Choroid plexus epithelial cell (primary cell): ENCODE results near the gene ATPAF1.

ENCODE experiments used
- DNase-seq: peaks from one replicate; pipeline ENCODE4 v3.0.0-alpha.2; 2010; ENCODE audit warnings: low read depth
- H3K4me3 ChIP-seq: 2 replicates; pipeline ENCODE4 v1.5.1; 2011; ENCODE audit warnings: low read depth, mild to moderate bottlenecking, control low read depth, low read length, moderate library complexity
- CTCF ChIP-seq: conservative IDR thresholded peaks from 2 replicates; pipeline ENCODE4 v1.5.1; 2011; ENCODE audit warnings: low read depth, mild to moderate bottlenecking, control low read depth, inconsistent platforms, low read length, moderate library complexity

Gene ATPAF1

DNA sequence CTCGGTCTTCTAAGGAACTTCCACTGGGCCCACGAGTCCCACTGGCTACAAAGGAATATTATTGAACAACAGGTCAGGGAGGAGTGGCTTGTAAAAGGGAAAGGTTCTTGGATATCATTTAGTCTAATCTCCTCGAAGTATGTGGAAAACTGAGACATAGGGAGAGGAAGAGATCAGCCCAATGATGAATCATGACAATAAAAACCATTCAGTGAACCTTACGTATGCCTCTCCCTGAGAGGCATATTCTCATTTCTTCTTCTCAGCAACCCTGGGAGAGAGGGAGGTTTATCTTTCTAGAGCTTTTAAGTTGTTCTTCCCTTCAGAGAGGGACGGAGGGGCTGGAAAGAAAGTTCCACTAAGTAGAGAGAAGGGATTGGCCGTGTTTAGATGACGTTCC lies 46.2 kb downstream of the ATPAF1 start:
- no peak overlapping the region for H3K4me3 ChIP-seq
- TF ChIP-seq CTCF: no peak
- no peak for DNase-seq

DNA sequence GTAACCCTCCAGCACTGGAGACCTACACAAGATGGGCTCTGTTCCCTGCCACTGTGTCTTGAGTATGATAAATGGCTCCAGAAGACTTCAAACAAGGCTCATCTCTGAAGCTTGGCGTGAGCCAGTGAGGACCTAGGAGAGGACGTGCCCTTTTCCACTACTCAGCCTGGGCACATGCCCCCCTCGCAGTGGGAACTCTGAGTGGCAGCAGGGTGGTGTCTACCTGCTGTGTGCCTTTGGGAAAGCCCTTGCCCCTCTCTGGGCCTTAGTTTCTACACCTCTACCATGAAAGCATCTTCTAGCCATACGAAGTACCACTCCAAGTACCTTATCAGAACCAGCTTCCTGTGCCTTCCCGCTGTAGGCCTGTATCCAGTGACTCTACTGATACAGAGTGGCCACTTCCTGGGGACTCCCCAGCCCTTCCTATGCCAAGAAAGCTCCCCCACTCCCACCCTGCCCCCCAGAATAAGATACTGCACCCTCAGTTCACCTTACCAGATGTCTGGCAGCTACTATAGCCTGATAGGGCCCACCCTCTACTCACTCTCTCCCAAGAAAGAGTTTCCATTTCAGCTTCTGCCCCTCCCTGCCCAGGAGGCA lies 48.4 kb downstream of the ATPAF1 start:
- no peak for TF ChIP-seq CTCF
- H3K4me3 ChIP-seq: no peak overlapping the region
- DNase-seq: no peak

DNA sequence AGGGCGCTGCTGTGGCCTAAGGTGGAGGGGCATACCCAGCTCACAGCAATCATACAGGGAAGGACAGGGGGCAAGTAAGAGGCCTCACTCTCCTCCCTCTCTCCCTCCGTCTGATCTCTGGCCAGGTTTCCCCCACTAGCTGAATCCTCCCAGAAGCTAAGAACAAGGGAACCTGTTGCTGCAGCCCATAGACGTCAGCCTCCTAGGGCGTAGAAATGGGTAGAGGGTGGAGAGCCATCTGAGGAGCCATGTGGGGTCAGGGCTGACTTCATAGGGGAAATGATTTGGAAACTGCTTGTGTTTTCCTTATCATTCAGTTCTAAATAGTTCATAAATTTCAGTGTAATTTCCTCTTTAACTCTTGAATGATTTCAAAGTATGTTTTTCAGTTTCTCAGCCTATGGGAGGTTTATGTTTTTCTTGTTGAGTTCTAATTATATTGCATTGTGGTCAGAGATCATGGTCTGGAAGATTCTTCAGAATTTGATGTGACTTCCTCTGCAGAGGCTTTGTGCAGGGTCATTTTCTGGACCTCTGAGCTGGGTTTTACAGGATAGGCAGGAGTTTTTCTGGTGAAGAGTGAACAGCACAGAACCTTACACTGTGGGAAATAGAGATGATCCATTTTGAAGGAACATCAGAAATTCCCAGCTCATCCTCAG lies 49.3 kb downstream of the ATPAF1 start:
- H3K4me3 ChIP-seq: no peak overlapping the region
- DNase-seq: no peak
- no peak for TF ChIP-seq CTCF

DNA sequence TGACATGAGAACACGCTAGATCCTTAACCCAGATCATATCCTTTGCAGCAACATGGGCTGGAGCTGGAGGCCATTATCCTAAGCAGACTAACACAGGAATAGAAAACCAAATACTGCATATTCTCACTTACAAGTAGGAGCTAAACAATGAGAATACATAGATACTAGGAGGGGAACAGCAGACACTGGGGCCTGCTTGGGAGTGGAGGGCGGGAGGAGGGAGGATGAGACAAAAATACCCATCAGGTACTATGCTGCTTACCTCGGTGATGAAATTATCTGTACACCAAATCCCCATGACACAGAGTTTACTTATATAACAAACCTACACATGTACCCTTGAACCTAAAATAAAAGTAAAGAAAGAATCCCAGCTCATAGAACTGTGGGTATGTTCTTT lies 50.3 kb downstream of the ATPAF1 start:
- DNase-seq: no peak
- no peak overlapping the region for H3K4me3 ChIP-seq
- TF ChIP-seq CTCF: no peak

DNA sequence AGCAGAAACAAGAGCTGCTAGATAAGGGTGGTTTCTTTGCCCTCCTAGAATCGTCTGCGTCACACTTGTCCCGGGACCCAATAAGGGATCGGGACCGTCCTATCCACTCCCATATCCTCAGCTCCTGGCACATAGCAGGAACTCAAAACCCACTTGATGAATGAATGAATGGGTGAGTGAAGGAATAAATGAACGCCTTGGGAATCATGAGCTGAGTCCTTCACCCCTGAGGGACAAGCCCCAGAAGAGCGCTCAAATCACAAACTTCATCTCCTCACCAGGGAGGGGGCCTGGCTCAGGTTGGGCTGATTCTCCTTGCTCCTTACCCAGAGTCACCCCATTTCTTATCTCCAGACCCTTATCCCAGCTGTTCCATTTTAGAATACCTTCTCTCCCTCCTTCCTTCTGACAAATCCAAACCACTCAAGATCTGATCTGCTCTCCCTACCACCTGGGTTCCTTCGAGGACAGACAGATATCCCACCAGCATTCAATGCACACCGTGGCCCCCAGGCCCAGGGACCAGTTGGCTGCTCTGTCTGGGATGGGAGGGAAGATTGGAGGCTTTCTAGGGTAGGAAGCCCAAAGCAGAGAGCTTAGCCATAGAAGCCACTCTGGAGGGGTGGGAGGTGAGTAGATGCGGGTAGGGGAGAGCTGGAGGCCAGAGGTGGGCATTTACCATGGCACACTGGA lies 50.9 kb downstream of the ATPAF1 start:
- TF ChIP-seq CTCF: no peak
- DNase-seq: no peak
- peak overlapping the region; percentile 86 for H3K4me3 ChIP-seq

- peak; percentile 77 for DNase-seq
- H3K4me3 ChIP-seq: peak within 1 kb of the TSS; percentile 86
- TF ChIP-seq CTCF: no peak
Measured at GRCh38 chr1:46616277-46617107, 51.7 kb downstream of the ATPAF1 start, which contains the start of gene MOB3C. MOB3C (minus strand) TSS chr1:46616811; CDS start chr1:46613321, 3,490 bp downstream.
